A549 (cell line): ENCODE results near the gene CACNA1I. TPM values are rescaled to one million over a fixed set of nuclear protein-coding genes. Genes with fewer than 3 reads are reported as not detected.
A peak's percentile ranks its signal among the peaks of the same experiment; 100 is the strongest.

ENCODE experiments used
- ATAC-seq, 2 experiments: fragments of 200-7000 bp in 1 of 2; fragments of >200 bp in 1 of 2; cut with Nextera tagmentation in 1 of 2; cut with Tn5 transposase in 1 of 2; 3 replicates each; pipeline versions ENCODE4 v1.8.0 to v1.9.1; 2018 to 2020; ENCODE audit warnings: mild to moderate bottlenecking in 1 of 2, moderate library complexity in 1 of 2
- CTCF ChIA-PET: fragments of 300-600 bp; sonication (Branson Sonifier 250); formaldehyde crosslinking; extraction: SDS; loops from one replicate; lab custom pipeline; 2021; ENCODE audit warnings: antibody characterized with exemption, inconsistent platforms; lab: Yijun Ruan, JAX
- POLR2A ChIA-PET: fragments of 350-600 bp; formaldehyde crosslinking; extraction: SDS; loops from one replicate; lab custom pipeline; 2021; ENCODE audit warnings: antibody characterized with exemption, inconsistent platforms; lab: Yijun Ruan, JAX
- DNase-seq, 2 experiments: peaks; one replicate each; pipeline versions ENCODE4 v3.0.0 to v3.0.0-alpha.2; 2011 to 2016; ENCODE audit warnings: low read depth in 1 of 2, low spot score in 1 of 2
- FAIRE-seq: peaks from 2 replicates; lab custom pipeline; 2011; peaks lifted over from hg19 to GRCh38; lab: Jason Lieb, UNC
- H3K27ac ChIP-seq, 2 experiments: fragments of >200 bp; sonication (Bioruptor Twin); formaldehyde crosslinking; 3 replicates each; pipeline ENCODE4 v1.5.1; 2016 to 2017
- H3K4me1 ChIP-seq: fragments of >200 bp; sonication (Bioruptor Twin); formaldehyde crosslinking; 3 replicates; pipeline ENCODE4 v1.6.1; 2016
- H3K4me2 ChIP-seq: fragments of >200 bp; sonication (Bioruptor Twin); formaldehyde crosslinking; 3 replicates; pipeline ENCODE4 v1.6.1; 2016
- H3K4me3 ChIP-seq: fragments of >200 bp; sonication (Bioruptor Twin); formaldehyde crosslinking; 3 replicates; pipeline ENCODE4 v1.5.1; 2016
- H3K9me3 ChIP-seq: fragments of >200 bp; sonication (Bioruptor Twin); formaldehyde crosslinking; 3 replicates; pipeline ENCODE4 v1.6.1; 2016
- CBX2 ChIP-seq: fragments of 200-600 bp; sonication (generic); IDR thresholded peaks from 2 replicates; pipeline ENCODE4 v1.6.1; 2016; ENCODE audit warnings: low read depth, mild to moderate bottlenecking, borderline replicate concordance
- CBX8 ChIP-seq: fragments of 200-600 bp; sonication (generic); IDR thresholded peaks from 2 replicates; pipeline ENCODE4 v1.6.1; 2016
- CEBPB ChIP-seq, 2 experiments: fragments of >200 bp in 1 of 2; sonication (Bioruptor Twin) in 1 of 2; formaldehyde crosslinking in 1 of 2; IDR thresholded peaks; 2 replicates each; pipeline ENCODE4 v1.6.1; 2012 to 2016
- CTCF ChIP-seq: fragments of >200 bp; sonication (Bioruptor Twin); formaldehyde crosslinking; IDR thresholded peaks from 3 replicates; pipeline ENCODE4 v1.5.1; 2016
- EHMT2 ChIP-seq: fragments of 200-600 bp; sonication (generic); IDR thresholded peaks from 2 replicates; pipeline ENCODE4 v1.6.1; 2016; ENCODE audit warnings: antibody characterized with exemption, low read depth, mild to moderate bottlenecking, moderate library complexity
- EP300 ChIP-seq, 2 experiments: fragments of >200 bp; sonication (Bioruptor Twin); formaldehyde crosslinking; IDR thresholded peaks; 2 replicates in 1 of 2; 3 replicates in 1 of 2; pipeline ENCODE4 v1.6.1; 2016 to 2017
- HMGXB4 ChIP-seq: fragments of 250-450 bp; sonication (Bioruptor Pico); IDR thresholded peaks from 2 replicates; pipeline ENCODE4 v1.5.0; 2021; ENCODE audit warnings: mild to moderate bottlenecking, moderate library complexity, borderline replicate concordance
- HOXB5 ChIP-seq: fragments of 250-450 bp; sonication (Bioruptor Pico); IDR thresholded peaks from 2 replicates; pipeline ENCODE4 v1.5.0; 2020; ENCODE audit warnings: mild to moderate bottlenecking, moderate library complexity
- KDM5A ChIP-seq: fragments of 200-600 bp; sonication (generic); IDR thresholded peaks from 2 replicates; pipeline ENCODE4 v1.6.1; 2016; ENCODE audit warnings: antibody characterized with exemption, mild to moderate bottlenecking
- MAZ ChIP-seq: fragments of 150-350 bp; IDR thresholded peaks from 2 replicates; pipeline ENCODE4 v1.6.1; 2014; ENCODE audit warnings: antibody characterized with exemption, low read depth, low read length, borderline replicate concordance
- PBX3 ChIP-seq: IDR thresholded peaks from 2 replicates; pipeline ENCODE4 v1.6.1; 2012
- POLR2A ChIP-seq: IDR thresholded peaks from 2 replicates; pipeline ENCODE4 v1.6.1; 2012; ENCODE audit warnings: mild to moderate bottlenecking, low read length
- RARB ChIP-seq: fragments of 250-450 bp; sonication (Bioruptor Pico); IDR thresholded peaks from 2 replicates; pipeline ENCODE4 v1.8.0; 2021; ENCODE audit warnings: mild to moderate bottlenecking, moderate library complexity
- RCOR1 ChIP-seq: fragments of 150-350 bp; IDR thresholded peaks from 2 replicates; pipeline ENCODE4 v1.6.1; 2014; ENCODE audit warnings: antibody characterized with exemption, low read length, low read depth
- REST ChIP-seq: fragments of 200-600 bp; sonication (generic); IDR thresholded peaks from 2 replicates; pipeline ENCODE4 v1.6.1; 2016; ENCODE audit warnings: antibody characterized with exemption, mild to moderate bottlenecking, moderate library complexity
- RNF2 ChIP-seq: fragments of 200-600 bp; sonication (generic); IDR thresholded peaks from 2 replicates; pipeline ENCODE4 v1.6.1; 2016; ENCODE audit warnings: low read depth, mild to moderate bottlenecking, antibody characterized with exemption, moderate library complexity, borderline replicate concordance
- SMC3 ChIP-seq: fragments of >200 bp; sonication (Bioruptor Twin); formaldehyde crosslinking; IDR thresholded peaks from 3 replicates; pipeline ENCODE4 v1.6.1; 2018; ENCODE audit warnings: inconsistent platforms
- USF2 ChIP-seq: fragments of 450-650 bp; IDR thresholded peaks from 2 replicates; pipeline ENCODE4 v1.6.1; 2014; ENCODE audit warnings: antibody characterized with exemption
- ZC3H11A ChIP-seq: fragments of 450-650 bp; IDR thresholded peaks from 2 replicates; pipeline ENCODE4 v1.6.1; 2014; ENCODE audit warnings: antibody characterized with exemption, mild to moderate bottlenecking
- ZFP36 ChIP-seq: fragments of 450-650 bp; IDR thresholded peaks from 2 replicates; pipeline ENCODE4 v1.6.1; 2014; ENCODE audit warnings: borderline replicate concordance; ENCODE audit not compliant: partially characterized antibody
- ZNF302 ChIP-seq: fragments of 250-450 bp; sonication (Bioruptor Pico); IDR thresholded peaks from 2 replicates; pipeline ENCODE4 v1.9.0; 2021; ENCODE audit warnings: inconsistent platforms, mild to moderate bottlenecking, moderate library complexity
- ZSCAN20 ChIP-seq: fragments of 250-450 bp; sonication (Bioruptor Pico); IDR thresholded peaks from 2 replicates; pipeline ENCODE4 v1.8.0; 2022; ENCODE audit warnings: mild to moderate bottlenecking, moderate library complexity
- WGBS: methylation state at CpG from one replicate; pipeline ENCODE4 v1.1.6; 2017; ENCODE audit errors: missing lambda C conversion rate; 5-methylcytosine and 5-hydroxymethylcytosine counted together
- polyA plus RNA-seq, 4 experiments: library from polyadenylated mRNA; depleted of rRNA in 3 of 4; stranded (reverse); fragments of >200 nt; fragmentation: RNase III in 1 of 4; extraction: RNeasy Plus Mini Kit Qiagen cat#74134 plus additional on column Dnase treatment in 1 of 4; gene quantifications; 2 replicates in 3 of 4; 3 replicates in 1 of 4; pipeline ENCODE4 v1.2.3, GENCODE V29; 2011 to 2017

CACNA1I gene
- polyA plus RNA-seq, 2 of the 4 experiments (the other 2 are of a cell fraction), result 0.03 to 0.13 TPM

- FAIRE-seq, result no peak
- CTCF ChIA-PET, result interaction anchor here (0.7 to 37.2 kb wide), 40 partner anchors 9 to 813 kb away, joined by 3 to 899 read pairs (median 4); partner anchors contain the start of gene ATF4
- peak overlapping the region; percentile 80; the same call in 1 of the 3 replicates for H3K4me2 ChIP-seq
- no peak for TF ChIP-seq MAZ
- TF ChIP-seq CTCF, result no peak
- TF ChIP-seq ZC3H11A, result no peak
- TF ChIP-seq EHMT2, result no peak
- TF ChIP-seq CBX2, result no peak
- TF ChIP-seq HMGXB4 (CRISPR knock-in tag), result no peak
- TF ChIP-seq, all 56 proteins: peak for 0
- Histone ChIP-seq H3K4me1 (peaks cover 19% of the 10 kb centered on the region), H3K27ac (no peak overlapping the region), H3K4me3 (no peak overlapping the region), H3K9me3 (no peaks in the 10 kb centered on the region)
- ATAC-seq, result no peak
- no peak for DNase-seq
- WGBS, result 32% methylated on average over 7 of the region's 13 CpGs
- POLR2A ChIA-PET, result interaction anchor here (1.3 kb wide), 1 partner anchor 509 kb away, joined by 8 read pairs; no protein-coding TSS in a partner anchor
Observed at GRCh38 chr22:39535357-39535725, 35.2 kb upstream of the CACNA1I start.

- H3K4me1 ChIP-seq, result peaks cover 16% of the 10 kb centered on the region
- H3K4me3 ChIP-seq, result no peak overlapping the region
- CTCF ChIA-PET, result interaction anchor here (1.1 to 37.2 kb wide), 13 partner anchors 8 to 812 kb away, joined by 3 to 899 read pairs (median 7); no protein-coding TSS in a partner anchor
- no peak for ATAC-seq
- POLR2A ChIA-PET, result no interaction called here
- WGBS, result 52% methylated on average over 9 of the region's 15 CpGs
- FAIRE-seq, result no peak
- DNase-seq, result no peak
- H3K4me2 ChIP-seq, result no peak overlapping the region
- TF ChIP-seq EP300 (IDR thresholded peaks at IDR 0.05) (no peak), ZFP36 (peak; percentile 27), CBX8 (no peak)
- H3K27ac ChIP-seq, result no peak overlapping the region
- no peaks in the 10 kb centered on the region for H3K9me3 ChIP-seq
Observed at GRCh38 chr22:39535831-39536449, 34.6 kb upstream of the CACNA1I start.

- no peak for FAIRE-seq
- WGBS, result 62% methylated on average over 4 of the region's 8 CpGs
- no peaks in the 10 kb centered on the region for H3K9me3 ChIP-seq
- no peak overlapping the region for H3K27ac ChIP-seq
- ChIA-PET CTCF (interaction anchor here (1.5 to 37.2 kb wide), 3 partner anchors 8 to 491 kb away, joined by 8 to 899 read pairs (median 14); no protein-coding TSS in a partner anchor), POLR2A (no interaction called here)
- no peak overlapping the region for H3K4me2 ChIP-seq
- no peak for ATAC-seq
- TF ChIP-seq USF2, result no peak
- no peak for TF ChIP-seq HOXB5
- TF ChIP-seq KDM5A, result no peak
- TF ChIP-seq ZNF302, result no peak
- no peak for TF ChIP-seq SMC3
- no peak for TF ChIP-seq POLR2A
- TF ChIP-seq ZFP36, result no peak
- TF ChIP-seq REST, result no peak
- TF ChIP-seq ZC3H11A, result no peak
- no peak for TF ChIP-seq RCOR1
- no peak for TF ChIP-seq RARB (CRISPR knock-in tag)
- TF ChIP-seq PBX3, result no peak
- no peak for TF ChIP-seq ZSCAN20 (CRISPR knock-in tag)
- TF ChIP-seq CEBPB (IDR thresholded peaks at IDR 0.05), result no peak
- no peak for TF ChIP-seq CBX8
- no peak for TF ChIP-seq RNF2
- DNase-seq, result no peak
- no peak overlapping the region for H3K4me3 ChIP-seq
- H3K4me1 ChIP-seq, result peaks cover 9% of the 10 kb centered on the region
Observed at GRCh38 chr22:39536711-39537110, 33.8 kb upstream of the CACNA1I start.
